Activated CD8-positive, alpha-beta T cell treated with anti-CD3 and anti-CD28 coated beads for 36 hours (primary cell): Measurements from ENCODE around the gene MAP3K3. TPM values are rescaled to one million over a fixed set of nuclear protein-coding genes. Genes with fewer than 3 reads are reported as not detected.

Source experiments
- ATAC-seq: fragments of 200-7000 bp; cut with Tn5 transposase; one replicate; pipeline ENCODE4 v1.10.0; 2021; ENCODE audit warnings: mild to moderate bottlenecking, moderate library complexity
- CTCF ChIA-PET: fragments of 350-600 bp; sonication (Branson Sonifier 250); formaldehyde crosslinking; loops from one replicate; lab custom pipeline; 2021; ENCODE audit warnings: antibody characterized with exemption; lab: Charles Lee
- POLR2A ChIA-PET: fragments of 350-600 bp; sonication (Branson Sonifier 250); formaldehyde crosslinking; loops from one replicate; lab custom pipeline; 2021; ENCODE audit warnings: antibody characterized with exemption; lab: Charles Lee
- DNase-seq: peaks from one replicate; pipeline ENCODE4 v3.0.0-alpha.2; 2020
- H3K27ac Mint-ChIP-seq: one replicate; pipeline ENCODE4 v1.8.0; 2021; ENCODE audit warnings: mild to moderate bottlenecking, mixed read lengths
- H3K27me3 Mint-ChIP-seq: one replicate; pipeline ENCODE4 v1.8.0; 2021; ENCODE audit warnings: mixed read lengths
- H3K36me3 Mint-ChIP-seq: one replicate; pipeline ENCODE4 v1.8.0; 2021; ENCODE audit warnings: low read depth, mixed read lengths
- H3K4me1 Mint-ChIP-seq: one replicate; pipeline ENCODE4 v1.8.0; 2021; ENCODE audit warnings: low read depth, mixed read lengths
- H3K4me3 Mint-ChIP-seq: one replicate; pipeline ENCODE4 v1.8.0; 2021; ENCODE audit warnings: mild to moderate bottlenecking, moderate library complexity, mixed read lengths
- H3K9me3 Mint-ChIP-seq: one replicate; pipeline ENCODE4 v1.8.0; 2021; ENCODE audit warnings: mixed read lengths
- CTCF ChIP-seq: fragments of 200-600 bp; IDR thresholded peaks from one replicate; pipeline ENCODE4 v1.8.0; 2022; ENCODE audit warnings: antibody characterized with exemption, mild to moderate bottlenecking
- intact Hi-C: fragments of 100-400 bp; cut with micrococcal nuclease; formaldehyde crosslinking; loops from one replicate; pipeline ENCODE4 v1.10.0; 2022
- total RNA-seq, 2 experiments: library from RNA; stranded (reverse); gene quantifications; one replicate each; pipeline ENCODE4 v1.2.3, GENCODE V29; 2021

Gene MAP3K3
- total RNA-seq, 2 experiments from 2014 or later: 20.6 to 22.5 TPM

- intact Hi-C loops: no loop called here
- H3K4me3 Mint-ChIP-seq: no peak overlapping the region
- ChIA-PET POLR2A (interaction anchor here (0.5 to 4.6 kb wide), 5 partner anchors 11 to 128 kb away, joined by 3 to 28 read pairs (median 3); no protein-coding TSS in a partner anchor), CTCF (interaction anchor here (2.3 to 2.7 kb wide), 2 partner anchors 34 to 251 kb away, joined by 7 to 17 read pairs; no protein-coding TSS in a partner anchor)
- no peaks in the 10 kb centered on the region for H3K9me3 Mint-ChIP-seq
- H3K27me3 Mint-ChIP-seq: no peaks in the 10 kb centered on the region
- no peak for DNase-seq
- ATAC-seq: no peak
- TF ChIP-seq CTCF: no peak
- no peak overlapping the region for H3K27ac Mint-ChIP-seq
- peaks cover 10% of the 10 kb centered on the region for H3K4me1 Mint-ChIP-seq
- no peaks in the 10 kb centered on the region for H3K36me3 Mint-ChIP-seq
Observed at GRCh38 chr17:63676584-63676983, 54.4 kb downstream of the MAP3K3 start.

- no peak for ATAC-seq
- no peaks in the 10 kb centered on the region for H3K27me3 Mint-ChIP-seq
- H3K4me3 Mint-ChIP-seq: no peak overlapping the region
- no peak for TF ChIP-seq CTCF
- DNase-seq: no peak
- no peak overlapping the region for H3K27ac Mint-ChIP-seq
- intact Hi-C loops: no loop called here
- ChIA-PET POLR2A (interaction anchor here (1.0 to 1.1 kb wide), 2 partner anchors 11 to 19 kb away, joined by 3 to 4 read pairs; no protein-coding TSS in a partner anchor), CTCF (interaction anchor here (0.9 to 1.0 kb wide), 2 partner anchors 10 to 16 kb away, joined by 3 read pairs; no protein-coding TSS in a partner anchor)
- peaks cover 6% of the 10 kb centered on the region for H3K36me3 Mint-ChIP-seq
- peaks cover 10% of the 10 kb centered on the region for H3K4me1 Mint-ChIP-seq
- H3K9me3 Mint-ChIP-seq: no peaks in the 10 kb centered on the region
Observed at GRCh38 chr17:63679214-63679613, 57.0 kb downstream of the MAP3K3 start.

- peaks cover 7% of the 10 kb centered on the region for H3K4me1 Mint-ChIP-seq
- H3K27ac Mint-ChIP-seq: no peak overlapping the region
- CTCF ChIA-PET: interaction anchor here (1.4 kb wide), 1 partner anchor 201 kb away, joined by 3 read pairs; no protein-coding TSS in a partner anchor
- ATAC-seq: no peak
- H3K27me3 Mint-ChIP-seq: no peaks in the 10 kb centered on the region
- no peak overlapping the region for H3K4me3 Mint-ChIP-seq
- peaks cover 7% of the 10 kb centered on the region for H3K36me3 Mint-ChIP-seq
- intact Hi-C loops: no loop called here
- no peaks in the 10 kb centered on the region for H3K9me3 Mint-ChIP-seq
- DNase-seq: no peak
- no peak for TF ChIP-seq CTCF
- POLR2A ChIA-PET: no interaction called here
Observed at GRCh38 chr17:63680700-63681099, 58.5 kb downstream of the MAP3K3 start.

- ChIA-PET POLR2A (interaction anchor here (0.8 to 1.8 kb wide), 5 partner anchors 9 to 92 kb away, joined by 3 to 9 read pairs (median 4); partner anchors contain the start of genes CCDC47 and DDX42), CTCF (interaction anchor here (0.7 to 1.9 kb wide), 5 partner anchors 11 to 202 kb away, joined by 3 to 5 read pairs (median 3); no protein-coding TSS in a partner anchor)
- no peaks in the 10 kb centered on the region for H3K27me3 Mint-ChIP-seq
- TF ChIP-seq CTCF: no peak
- DNase-seq (no peak), ATAC-seq (no peak)
- intact Hi-C loops: no loop called here
- peaks cover 7% of the 10 kb centered on the region for H3K36me3 Mint-ChIP-seq
- H3K4me1 Mint-ChIP-seq: peaks cover 13% of the 10 kb centered on the region
- H3K4me3 Mint-ChIP-seq: no peak overlapping the region
- H3K27ac Mint-ChIP-seq: no peak overlapping the region
- no peaks in the 10 kb centered on the region for H3K9me3 Mint-ChIP-seq
Observed at GRCh38 chr17:63681530-63681929, 59.3 kb downstream of the MAP3K3 start.

GRCh38 chr17:63682441-63682840 is 60.2 kb downstream of the MAP3K3 start:
- intact Hi-C loops: no loop called here
- Mint-ChIP-seq H3K27me3 (no peaks in the 10 kb centered on the region), H3K9me3 (no peaks in the 10 kb centered on the region), H3K36me3 (peaks cover 7% of the 10 kb centered on the region), H3K27ac (no peak overlapping the region), H3K4me1 (peaks cover 15% of the 10 kb centered on the region), H3K4me3 (no peak overlapping the region)
- DNase-seq (no peak), ATAC-seq (no peak)
- CTCF ChIA-PET: interaction anchor here (1.0 to 1.9 kb wide), 7 partner anchors 11 to 257 kb away, joined by 3 to 5 read pairs (median 3); no protein-coding TSS in a partner anchor
- no peak for TF ChIP-seq CTCF
- POLR2A ChIA-PET: interaction anchor here (0.8 to 1.9 kb wide), 6 partner anchors 11 to 91 kb away, joined by 3 to 9 read pairs (median 5); partner anchors contain the start of genes CCDC47 and DDX42
